Fibroblast of gingiva (primary cell): Measurements from ENCODE around the gene CCNG1.
"Not testable (repeated sequence)": the region's sequence is repeated elsewhere in the genome, so short reads cannot be mapped to it uniquely, and the experiment has no call there.

Source experiments
- DNase-seq: peaks from one replicate; pipeline ENCODE4 v3.0.0-alpha.2; 2011; ENCODE audit warnings: low read depth

The CCNG1 gene

GRCh38 chr5:163444526-163444925, 7.1 kb downstream of the CCNG1 start:
- no peak for DNase-seq

GRCh38 chr5:163445345-163445744, 8.0 kb downstream of the CCNG1 start:
- no peak for DNase-seq

GRCh38 chr5:163447191-163447590, 9.8 kb downstream of the CCNG1 start:
- no peak for DNase-seq

- no peak for DNase-seq
Measured at GRCh38 chr5:163447875-163448274, 10.5 kb downstream of the CCNG1 start.

- no peak for DNase-seq
Measured at GRCh38 chr5:163448491-163448890, 11.1 kb downstream of the CCNG1 start.

GRCh38 chr5:163451489-163451888, 14.1 kb downstream of the CCNG1 start:
- no peak for DNase-seq

- DNase-seq = no peak
Measured at GRCh38 chr5:163453705-163454104, 16.3 kb downstream of the CCNG1 start.

GRCh38 chr5:163455406-163455805, 18.0 kb downstream of the CCNG1 start:
- DNase-seq = not testable (repeated sequence)

GRCh38 chr5:163456029-163456589, 18.7 kb downstream of the CCNG1 start:
- no peak for DNase-seq

GRCh38 chr5:163456840-163457239, 19.4 kb downstream of the CCNG1 start:
- DNase-seq = no peak

GRCh38 chr5:163458778-163459385, 21.5 kb downstream of the CCNG1 start:
- no peak for DNase-seq

- no peak for DNase-seq
Measured at GRCh38 chr5:163459462-163459818, 22.0 kb downstream of the CCNG1 start.

GRCh38 chr5:163459819-163460561, 22.6 kb downstream of the CCNG1 start, which contains the start of gene NUDCD2:
Gene NUDCD2, minus strand, starts transcription at chr5:163460102. Its CDS starts 52 bp downstream, at chr5:163460050.
- peak; percentile 98 for DNase-seq

- no peak for DNase-seq
Measured at GRCh38 chr5:163460562-163461171, 23.3 kb downstream of the CCNG1 start, which contains the start of gene HMMR. Gene HMMR, plus strand, starts transcription at chr5:163460632. Its CDS starts 61 bp downstream, at chr5:163460693.

- DNase-seq = peak; percentile 45
Measured at GRCh38 chr5:163463063-163463435, 25.7 kb downstream of the CCNG1 start.

- no peak for DNase-seq
Measured at GRCh38 chr5:163467682-163468081, 30.3 kb downstream of the CCNG1 start.

GRCh38 chr5:163473635-163474243, 36.3 kb downstream of the CCNG1 start:
- no peak for DNase-seq

GRCh38 chr5:163475411-163475810, 38.0 kb downstream of the CCNG1 start:
- no peak for DNase-seq

- DNase-seq = no peak
Measured at GRCh38 chr5:163478126-163478981, 41.0 kb downstream of the CCNG1 start.

- DNase-seq = no peak
Measured at GRCh38 chr5:163478982-163479271, 41.5 kb downstream of the CCNG1 start.

GRCh38 chr5:163489055-163489744, 51.8 kb downstream of the CCNG1 start:
- peak; percentile 47 for DNase-seq
